Effector CD4-positive, alpha-beta T cell (primary cell): ENCODE data around the gene RBFOX2. TPM values are rescaled to one million over a fixed set of nuclear protein-coding genes. Genes with fewer than 3 reads are reported as not detected.
"Not testable (repeated sequence)": the region's sequence is repeated elsewhere in the genome, so short reads cannot be mapped to it uniquely, and the experiment has no call there.

Experiments used
- DNase-seq: peaks from one replicate; pipeline ENCODE4 v3.0.0-alpha.2; 2020
- total RNA-seq: gene quantifications from one replicate; lab custom pipeline; 2026; lab: John Stamatoyannopoulos, UW

Gene RBFOX2
- total RNA-seq = not detected

- peak; percentile 49 for DNase-seq
Observed at GRCh38 chr22:36028646-36029405, at the start of gene RBFOX2. TSS of gene RBFOX2 (minus strand) at chr22:36028824. CDS start at chr22:36028425, 399 bp downstream.

GRCh38 chr22:36077271-36077670, 48.6 kb upstream of the RBFOX2 start:
- DNase-seq = no peak

- DNase-seq = no peak
Observed at GRCh38 chr22:36075724-36076123, 47.1 kb upstream of the RBFOX2 start.

GRCh38 chr22:36075230-36075629, 46.6 kb upstream of the RBFOX2 start:
- no peak for DNase-seq

- DNase-seq = no peak
Observed at GRCh38 chr22:36073476-36073875, 44.9 kb upstream of the RBFOX2 start.

- DNase-seq = not testable (repeated sequence)
Observed at GRCh38 chr22:36070645-36071044, 42.0 kb upstream of the RBFOX2 start.

- DNase-seq = no peak
Observed at GRCh38 chr22:36069368-36069767, 40.7 kb upstream of the RBFOX2 start.

- no peak for DNase-seq
Observed at GRCh38 chr22:36068776-36069344, 40.2 kb upstream of the RBFOX2 start.

GRCh38 chr22:36067235-36067558, 38.6 kb upstream of the RBFOX2 start:
- DNase-seq = no peak

- DNase-seq = peak; percentile 47
Observed at GRCh38 chr22:36065775-36066544, 37.3 kb upstream of the RBFOX2 start.

- no peak for DNase-seq
Observed at GRCh38 chr22:36065462-36065774, 36.8 kb upstream of the RBFOX2 start.

- DNase-seq = no peak
Observed at GRCh38 chr22:36064358-36064757, 35.7 kb upstream of the RBFOX2 start.

- no peak for DNase-seq
Observed at GRCh38 chr22:36056980-36057379, 28.4 kb upstream of the RBFOX2 start.

- no peak for DNase-seq
Observed at GRCh38 chr22:36055376-36056295, 27.0 kb upstream of the RBFOX2 start.

- not testable (repeated sequence) for DNase-seq
Observed at GRCh38 chr22:36054446-36054845, 25.8 kb upstream of the RBFOX2 start.

GRCh38 chr22:36053242-36054147, 24.9 kb upstream of the RBFOX2 start:
- no peak for DNase-seq

- DNase-seq = no peak
Observed at GRCh38 chr22:36052505-36052941, 23.9 kb upstream of the RBFOX2 start.

GRCh38 chr22:36049678-36049997, 21.0 kb upstream of the RBFOX2 start:
- DNase-seq = no peak

- no peak for DNase-seq
Observed at GRCh38 chr22:36048911-36049677, 20.5 kb upstream of the RBFOX2 start.

- not testable (repeated sequence) for DNase-seq
Observed at GRCh38 chr22:36044517-36044916, 15.9 kb upstream of the RBFOX2 start.

GRCh38 chr22:36042240-36042639, 13.6 kb upstream of the RBFOX2 start:
- no peak for DNase-seq
